ENCODE measurements around the gene RPP40. TPM values are rescaled to one million over a fixed set of nuclear protein-coding genes. Genes with fewer than 3 reads are reported as not detected.

The RPP40 gene
- total RNA-seq, 1 donor from 2014 or later: 9.6 TPM

DNA sequence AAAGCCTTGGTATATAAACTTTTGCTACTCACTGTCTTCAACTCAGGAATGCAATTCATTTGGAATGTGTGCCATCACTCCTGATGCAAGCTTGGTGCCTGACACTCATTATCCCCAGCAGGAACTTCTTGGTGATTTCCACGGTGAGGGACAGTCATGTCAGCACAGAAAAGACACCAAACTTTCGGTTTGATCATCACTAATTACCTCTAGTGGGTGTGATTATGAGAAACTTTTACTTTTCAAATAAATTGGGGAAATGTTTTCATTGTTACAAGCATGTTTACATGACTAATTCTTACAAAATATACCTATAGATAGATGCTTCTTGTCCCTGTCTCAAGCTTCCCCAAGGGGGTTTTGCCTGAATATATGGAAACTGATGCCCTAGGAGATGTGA lies 40.9 kb downstream of the RPP40 start:
- no peak for TF ChIP-seq CTCF (IDR thresholded peaks at IDR 0.05; ENCODE audit: unreplicated experiment)
- H3K4me3 Mint-ChIP-seq (ENCODE audit: unreplicated experiment): no peak overlapping the region
- peaks cover 2% of the 10 kb centered on the region for H3K27me3 Mint-ChIP-seq (ENCODE audit: unreplicated experiment)
- DNase-seq (ENCODE audit: low spot score): no peak
- H3K27ac Mint-ChIP-seq (ENCODE audit: unreplicated experiment): no peak overlapping the region
- H3K9me3 Mint-ChIP-seq (ENCODE audit: unreplicated experiment): no peaks in the 10 kb centered on the region
- H3K4me1 Mint-ChIP-seq (ENCODE audit: unreplicated experiment): peaks cover 3% of the 10 kb centered on the region
- no peaks in the 10 kb centered on the region for H3K36me3 Mint-ChIP-seq (ENCODE audit: low read depth, unreplicated experiment)

DNA sequence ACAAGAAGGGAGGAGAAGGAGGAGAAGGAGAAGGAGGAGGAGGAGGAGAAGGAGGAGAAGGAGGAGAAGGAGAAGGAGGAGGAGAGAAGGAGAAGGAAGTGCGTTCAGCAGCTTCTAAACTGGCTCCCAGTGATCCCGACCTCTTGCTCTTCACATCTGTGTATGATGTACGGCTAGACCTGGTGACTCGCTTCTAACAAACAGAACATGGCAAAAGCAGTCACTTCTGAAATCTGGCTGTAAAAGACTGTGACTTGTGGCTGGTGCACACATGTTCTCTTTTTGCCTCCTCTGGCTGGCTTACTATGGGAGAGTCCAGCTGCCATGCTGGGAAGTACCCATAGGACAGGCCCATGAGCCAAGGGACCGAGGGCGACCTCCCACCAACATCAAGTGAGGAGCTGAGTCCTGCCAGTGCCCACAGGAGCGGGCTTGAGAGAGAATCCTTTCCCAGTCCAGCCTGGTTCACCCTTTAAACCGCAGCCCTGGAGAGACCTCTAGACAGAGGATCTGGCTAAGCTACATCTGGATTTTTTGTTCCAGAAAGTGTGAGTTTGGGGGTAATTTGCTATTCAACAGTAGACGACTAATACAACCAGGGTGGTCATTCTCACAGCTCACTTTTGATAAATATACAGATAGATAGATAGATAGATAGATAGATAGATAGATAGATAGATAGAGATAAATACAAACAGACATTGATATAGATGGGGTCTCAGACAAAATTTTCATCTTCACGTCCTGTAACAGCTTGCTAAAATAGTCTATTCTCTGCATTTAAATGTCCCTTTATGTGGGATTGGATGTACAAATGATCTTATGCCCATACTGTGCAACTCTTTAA lies 42.3 kb downstream of the RPP40 start:
- Mint-ChIP-seq H3K4me1 (ENCODE audit: unreplicated experiment) (peaks cover 3% of the 10 kb centered on the region), H3K36me3 (ENCODE audit: low read depth, unreplicated experiment) (no peaks in the 10 kb centered on the region), H3K27ac (ENCODE audit: unreplicated experiment) (no peak overlapping the region), H3K27me3 (ENCODE audit: unreplicated experiment) (peaks cover 2% of the 10 kb centered on the region), H3K9me3 (ENCODE audit: unreplicated experiment) (no peaks in the 10 kb centered on the region), H3K4me3 (ENCODE audit: unreplicated experiment) (no peak overlapping the region)
- no peak for DNase-seq (ENCODE audit: low spot score)
- no peak for TF ChIP-seq CTCF (IDR thresholded peaks at IDR 0.05; ENCODE audit: unreplicated experiment)

- no peak overlapping the region for H3K4me3 Mint-ChIP-seq (ENCODE audit: unreplicated experiment)
- no peak for DNase-seq (ENCODE audit: low spot score)
- H3K36me3 Mint-ChIP-seq (ENCODE audit: low read depth, unreplicated experiment): peaks cover 3% of the 10 kb centered on the region
- H3K9me3 Mint-ChIP-seq (ENCODE audit: unreplicated experiment): no peaks in the 10 kb centered on the region
- H3K4me1 Mint-ChIP-seq (ENCODE audit: unreplicated experiment): no peaks in the 10 kb centered on the region
- H3K27ac Mint-ChIP-seq (ENCODE audit: unreplicated experiment): no peak overlapping the region
- H3K27me3 Mint-ChIP-seq (ENCODE audit: unreplicated experiment): no peaks in the 10 kb centered on the region
- no peak for TF ChIP-seq CTCF (IDR thresholded peaks at IDR 0.05; ENCODE audit: unreplicated experiment)
These were observed 45.2 kb downstream of the RPP40 start for GRCh38 chr6:4958624-4959023.

GRCh38 chr6:4957521-4958231 lies 46.2 kb downstream of the RPP40 start:
- no peaks in the 10 kb centered on the region for H3K9me3 Mint-ChIP-seq (ENCODE audit: unreplicated experiment)
- H3K27ac Mint-ChIP-seq (ENCODE audit: unreplicated experiment): no peak overlapping the region
- H3K4me3 Mint-ChIP-seq (ENCODE audit: unreplicated experiment): no peak overlapping the region
- no peak for TF ChIP-seq CTCF (IDR thresholded peaks at IDR 0.05; ENCODE audit: unreplicated experiment)
- H3K36me3 Mint-ChIP-seq (ENCODE audit: low read depth, unreplicated experiment): peaks cover 5% of the 10 kb centered on the region
- DNase-seq (ENCODE audit: low spot score): peak; percentile 34
- no peaks in the 10 kb centered on the region for H3K27me3 Mint-ChIP-seq (ENCODE audit: unreplicated experiment)
- no peaks in the 10 kb centered on the region for H3K4me1 Mint-ChIP-seq (ENCODE audit: unreplicated experiment)

DNA sequence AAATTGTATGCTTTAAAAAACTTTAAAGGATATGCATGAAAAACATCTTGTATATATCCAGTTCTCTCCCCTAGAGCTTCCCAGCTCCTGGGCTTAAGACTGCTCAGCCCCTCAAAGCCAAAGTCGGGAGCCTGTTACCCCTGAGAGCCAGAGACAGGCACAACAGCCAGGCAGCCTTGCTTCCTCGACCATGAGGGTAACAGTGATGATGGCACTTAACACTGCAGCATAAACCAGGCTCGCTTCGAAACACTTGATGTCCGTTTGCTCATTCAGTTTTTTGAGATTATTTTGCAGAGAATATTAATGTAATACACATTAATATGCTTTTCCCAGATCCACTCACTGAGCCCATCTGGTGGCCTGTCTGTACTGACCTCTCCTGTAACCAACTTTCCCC lies 47.2 kb downstream of the RPP40 start:
- no peaks in the 10 kb centered on the region for H3K4me1 Mint-ChIP-seq (ENCODE audit: unreplicated experiment)
- no peak overlapping the region for H3K4me3 Mint-ChIP-seq (ENCODE audit: unreplicated experiment)
- no peaks in the 10 kb centered on the region for H3K27me3 Mint-ChIP-seq (ENCODE audit: unreplicated experiment)
- no peak for TF ChIP-seq CTCF (IDR thresholded peaks at IDR 0.05; ENCODE audit: unreplicated experiment)
- no peaks in the 10 kb centered on the region for H3K9me3 Mint-ChIP-seq (ENCODE audit: unreplicated experiment)
- peaks cover 9% of the 10 kb centered on the region for H3K36me3 Mint-ChIP-seq (ENCODE audit: low read depth, unreplicated experiment)
- H3K27ac Mint-ChIP-seq (ENCODE audit: unreplicated experiment): no peak overlapping the region
- DNase-seq (ENCODE audit: low spot score): no peak
